PC-3 (cell line): Measurements from ENCODE around the gene ZC3H14. TPM values are rescaled to one million over a fixed set of nuclear protein-coding genes. Genes with fewer than 3 reads are reported as not detected.

Source experiments
- ATAC-seq: fragments of 200-7000 bp; cut with Tn5 transposase; 2 replicates; pipeline ENCODE4 v1.9.1; 2020; ENCODE audit warnings: mild to moderate bottlenecking, moderate library complexity
- BruUV-seq: library from RNA; stranded (reverse); fragments of 400-500 nt; replicated peaks from 2 replicates; lab custom pipeline; 2021; lab: Mats Ljungman, UMichigan
- CTCF ChIA-PET: fragments of 300-600 bp; sonication (Branson Sonifier 250); formaldehyde crosslinking; loops from one replicate; lab custom pipeline; 2022; ENCODE audit warnings: antibody characterized with exemption; lab: Charles Lee
- POLR2A ChIA-PET: fragments of 300-600 bp; sonication (Branson Sonifier 250); formaldehyde crosslinking; loops from one replicate; lab custom pipeline; 2022; ENCODE audit warnings: antibody characterized with exemption; ENCODE audit not compliant: unreplicated experiment; lab: Charles Lee
- DNase-seq: peaks from one replicate; pipeline ENCODE4 v3.0.0-alpha.2; 2015
- H2AFZ ChIP-seq: fragments of 300-600 bp; sonication (generic); 2 replicates; pipeline ENCODE4 v1.6.0; 2016; ENCODE audit warnings: antibody characterized with exemption, low read length
- H3F3A ChIP-seq: fragments of 300-600 bp; sonication (generic); one replicate; pipeline ENCODE4 v1.6.0; 2017; ENCODE audit warnings: antibody characterized with exemption, low read length, control low read depth, mild to moderate bottlenecking; ENCODE audit not compliant: unreplicated experiment
- H3K27ac ChIP-seq: fragments of 300-600 bp; sonication (generic); 2 replicates; pipeline ENCODE4 v1.5.1; 2016; ENCODE audit warnings: mild to moderate bottlenecking, low read length
- H3K27me3 ChIP-seq: fragments of 300-600 bp; sonication (generic); 2 replicates; pipeline ENCODE4 v1.6.1; 2016; ENCODE audit warnings: low read length, mixed read lengths
- H3K36me3 ChIP-seq: fragments of 300-600 bp; sonication (generic); 2 replicates; pipeline ENCODE4 v1.6.1; 2016; ENCODE audit warnings: low read depth, mixed run types, low read length, mixed read lengths
- H3K4me1 ChIP-seq: fragments of 300-600 bp; sonication (generic); 2 replicates; pipeline ENCODE4 v1.5.1; 2016; ENCODE audit warnings: low read length; ENCODE audit not compliant: insufficient read depth
- H3K4me2 ChIP-seq: fragments of 300-600 bp; sonication (generic); 2 replicates; pipeline ENCODE4 v1.6.0; 2016; ENCODE audit warnings: low read length
- H3K4me3 ChIP-seq: fragments of 300-600 bp; sonication (generic); 2 replicates; pipeline ENCODE4 v1.5.1; 2016; ENCODE audit warnings: mild to moderate bottlenecking, low read length, mixed read lengths
- H3K79me2 ChIP-seq: fragments of 300-600 bp; sonication (generic); 2 replicates; pipeline ENCODE4 v1.6.1; 2017; ENCODE audit warnings: low read length, mixed read lengths
- H3K9ac ChIP-seq: fragments of 300-600 bp; sonication (generic); 2 replicates; pipeline ENCODE4 v1.6.0; 2016; ENCODE audit warnings: mild to moderate bottlenecking, low read length
- H3K9me2 ChIP-seq: fragments of 300-600 bp; sonication (generic); replicated peaks from 2 replicates; pipeline ENCODE4 v1.6.1; 2016; ENCODE audit warnings: mixed run types, low read length, mixed read lengths
- H3K9me3 ChIP-seq: fragments of 300-600 bp; sonication (generic); 2 replicates; pipeline ENCODE4 v1.6.1; 2016; ENCODE audit warnings: low read length, mixed read lengths
- H4K20me1 ChIP-seq: fragments of 300-600 bp; sonication (generic); 2 replicates; pipeline ENCODE4 v1.6.1; 2016; ENCODE audit warnings: low read length, mixed read lengths
- CTCF ChIP-seq: fragments of 300-600 bp; sonication (generic); conservative IDR thresholded peaks from 2 replicates; pipeline ENCODE4 v1.5.1; 2017; ENCODE audit warnings: antibody characterized with exemption, low read depth, mild to moderate bottlenecking, low read length
- EZH2 ChIP-seq: fragments of 300-600 bp; sonication (generic); IDR thresholded peaks from one replicate; pipeline ENCODE4 v1.6.1; 2017; ENCODE audit warnings: antibody characterized with exemption, mild to moderate bottlenecking, low read length; ENCODE audit not compliant: unreplicated experiment
- EZH2phosphoT487 ChIP-seq: fragments of 300-600 bp; sonication (generic); IDR thresholded peaks from 2 replicates; pipeline ENCODE4 v1.6.1; 2018; ENCODE audit warnings: mild to moderate bottlenecking, antibody characterized with exemption, low read length, borderline replicate concordance
- intact Hi-C: fragments of 100-400 bp; cut with micrococcal nuclease; formaldehyde crosslinking; loops from 2 replicates; pipeline ENCODE4 v1.9.0; 2023
- total RNA-seq: library from RNA; depleted of rRNA; stranded (reverse); fragments of >200 nt; gene quantifications from 2 replicates; pipeline ENCODE4 v1.2.3, GENCODE V29; 2014

The ZC3H14 gene
- total RNA-seq, 1 experiment from 2014 or later, result 58.2 TPM

GRCh38 chr14:88584451-88584850 is 21.6 kb downstream of the ZC3H14 start:
- ChIA-PET CTCF (no interaction called here), POLR2A (no interaction called here)
- Histone ChIP-seq H3K4me1 (no peaks in the 10 kb centered on the region), H4K20me1 (peaks cover 7% of the 10 kb centered on the region; the same call in 1 of the 2 replicates), H3K9me3 (no peaks in the 10 kb centered on the region), H3K4me2 (no peak overlapping the region), H3K27me3 (no peaks in the 10 kb centered on the region), H3K9me2 (no peaks in the 10 kb centered on the region), H3K4me3 (no peak overlapping the region), H3K9ac (no peak overlapping the region), H3K36me3 (peaks cover 54% of the 10 kb centered on the region), H3K27ac (no peak overlapping the region), H2AFZ (no peak overlapping the region), H3K79me2 (no peaks in the 10 kb centered on the region), H3F3A (no peaks in the 10 kb centered on the region)
- no TSS peak for BruUV-seq
- no peak for DNase-seq
- ATAC-seq, result no peak
- TF ChIP-seq EZH2, result no peak
- no peak for TF ChIP-seq CTCF
- TF ChIP-seq EZH2phosphoT487, result no peak
- intact Hi-C loops, result no loop called here

- ATAC-seq, result no peak
- no peaks in the 10 kb centered on the region for H3K27me3 ChIP-seq
Observed at GRCh38 chr14:88588081-88588480, 25.2 kb downstream of the ZC3H14 start.

More at GRCh38 chr14:88588081-88588480, 25.2 kb downstream of the ZC3H14 start:
- Histone ChIP-seq H3K4me3 (no peak overlapping the region), H3K4me1 (no peaks in the 10 kb centered on the region), H3K9me2 (no peaks in the 10 kb centered on the region), H4K20me1 (peaks cover 9% of the 10 kb centered on the region; the same call in 1 of the 2 replicates), H3K9ac (no peak overlapping the region), H3K4me2 (no peak overlapping the region), H3K9me3 (no peaks in the 10 kb centered on the region), H3F3A (no peaks in the 10 kb centered on the region), H2AFZ (no peak overlapping the region), H3K79me2 (no peaks in the 10 kb centered on the region), H3K36me3 (peaks cover 44% of the 10 kb centered on the region; the same call in 1 of the 2 replicates), H3K27ac (no peak overlapping the region)
- no TSS peak for BruUV-seq
- no peak for DNase-seq
- TF ChIP-seq EZH2phosphoT487 (no peak), EZH2 (no peak), CTCF (no peak)
- intact Hi-C loops, result no loop called here
- POLR2A ChIA-PET, result no interaction called here
- CTCF ChIA-PET, result no interaction called here
